Measurements from ENCODE around the gene SOAT2. TPM values are rescaled to one million over a fixed set of nuclear protein-coding genes. Genes with fewer than 3 reads are reported as not detected.

The SOAT2 gene
- polyA plus RNA-seq, 1 donor (not counting 4 experiments of a cell fraction or from before 2014, with no cell fraction given): not detected

- H3K9ac ChIP-seq (ENCODE audit: control insufficient read depth, extremely low read depth, insufficient read depth, low read length): no peak overlapping the region
- no peaks in the 10 kb centered on the region for H3K27me3 ChIP-seq (ENCODE audit: control insufficient read depth, extremely low read depth, insufficient read depth, low read length)
- no peak overlapping the region for H2AFZ ChIP-seq (ENCODE audit: control insufficient read depth, low read length)
- no peaks in the 10 kb centered on the region for H3K79me2 ChIP-seq (ENCODE audit: control insufficient read depth, insufficient read depth, low read length)
- H3K27ac ChIP-seq (ENCODE audit: control insufficient read depth, insufficient read depth, low read length): no peak overlapping the region
- no peak overlapping the region for H3K4me3 ChIP-seq (ENCODE audit: control insufficient read depth in 2 of 3, extremely low read depth in 1 of 3, insufficient read depth in 2 of 3, low read depth in 1 of 3, low read length in 3 of 3)
- dilution Hi-C loops (cut with MboI; ENCODE audit: extremely low pct_ligation_motif_present, low sequenced_read_pairs): no loop called here
- H3K4me2 ChIP-seq (ENCODE audit: control insufficient read depth, extremely low read depth, insufficient read depth, low read depth, low read length): no peak overlapping the region
- peaks cover 5 to 6% of the 10 kb centered on the region in 2 experiments for H3K36me3 ChIP-seq (ENCODE audit: control insufficient read depth in 2 of 2, extremely low read depth in 1 of 2, insufficient read depth in 2 of 2, low read length in 2 of 2)
- H3K9me1 ChIP-seq (ENCODE audit: control insufficient read depth, extremely low read depth, insufficient read depth, low read length): no peaks in the 10 kb centered on the region
- no peak for DNase-seq (ENCODE audit: low read depth, low spot score)
- FAIRE-seq: no peak
- TF ChIP-seq EZH2 (IDR thresholded peaks at IDR 0.05; ENCODE audit: low read length): no peak
- TF ChIP-seq, protein P1, sequence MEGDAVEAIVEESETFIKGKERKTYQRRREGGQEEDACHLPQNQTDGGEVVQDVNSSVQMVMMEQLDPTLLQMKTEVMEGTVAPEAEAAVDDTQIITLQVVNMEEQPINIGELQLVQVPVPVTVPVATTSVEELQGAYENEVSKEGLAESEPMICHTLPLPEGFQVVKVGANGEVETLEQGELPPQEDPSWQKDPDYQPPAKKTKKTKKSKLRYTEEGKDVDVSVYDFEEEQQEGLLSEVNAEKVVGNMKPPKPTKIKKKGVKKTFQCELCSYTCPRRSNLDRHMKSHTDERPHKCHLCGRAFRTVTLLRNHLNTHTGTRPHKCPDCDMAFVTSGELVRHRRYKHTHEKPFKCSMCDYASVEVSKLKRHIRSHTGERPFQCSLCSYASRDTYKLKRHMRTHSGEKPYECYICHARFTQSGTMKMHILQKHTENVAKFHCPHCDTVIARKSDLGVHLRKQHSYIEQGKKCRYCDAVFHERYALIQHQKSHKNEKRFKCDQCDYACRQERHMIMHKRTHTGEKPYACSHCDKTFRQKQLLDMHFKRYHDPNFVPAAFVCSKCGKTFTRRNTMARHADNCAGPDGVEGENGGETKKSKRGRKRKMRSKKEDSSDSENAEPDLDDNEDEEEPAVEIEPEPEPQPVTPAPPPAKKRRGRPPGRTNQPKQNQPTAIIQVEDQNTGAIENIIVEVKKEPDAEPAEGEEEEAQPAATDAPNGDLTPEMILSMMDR (optimal IDR thresholded peaks at IDR 0.05 in 1 of 3, IDR thresholded peaks at IDR 0.05 in 1 of 3, conservative IDR thresholded peaks at IDR 0.05 in 1 of 3; ENCODE audit: extremely low read depth in 1 of 3, insufficient read depth in 2 of 3, low read length in 3 of 3): no peak
- no peaks in the 10 kb centered on the region for H3K4me1 ChIP-seq (ENCODE audit: control insufficient read depth, extremely low read depth, insufficient read depth, low read length)
- no peaks in the 10 kb centered on the region for H4K20me1 ChIP-seq (ENCODE audit: control insufficient read depth, extremely low read depth, insufficient read depth, low read length)
- H3K9me3 ChIP-seq (ENCODE audit: control insufficient read depth, low read depth, low read length): no peaks in the 10 kb centered on the region
Observed at GRCh38 chr12:53060064-53060720, 43.1 kb upstream of the SOAT2 start.

DNA sequence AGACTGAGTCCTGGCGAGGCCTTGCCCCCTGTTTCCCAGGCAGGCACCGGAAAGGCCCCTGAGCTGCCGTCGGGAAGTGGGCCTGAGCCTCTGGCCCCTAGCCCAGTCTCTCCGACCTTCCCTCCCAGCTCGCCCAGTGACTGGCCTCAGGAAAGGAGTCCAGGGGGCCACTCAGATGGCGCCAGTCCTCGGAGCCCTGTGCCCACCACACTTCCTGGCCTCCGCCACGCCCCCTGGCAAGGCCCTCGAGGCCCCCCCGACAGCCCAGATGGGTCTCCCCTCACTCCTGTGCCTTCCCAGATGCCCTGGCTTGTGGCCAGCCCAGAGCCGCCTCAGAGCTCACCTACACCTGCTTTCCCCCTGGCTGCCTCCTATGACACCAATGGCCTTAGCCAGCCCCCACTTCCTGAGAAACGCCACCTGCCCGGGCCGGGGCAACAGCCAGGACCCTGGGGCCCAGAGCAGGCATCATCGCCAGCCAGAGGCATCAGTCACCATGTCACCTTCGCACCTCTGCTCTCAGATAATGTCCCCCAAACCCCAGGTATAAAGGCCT, 42.5 kb upstream of the SOAT2 start:
- dilution Hi-C loops (cut with MboI; ENCODE audit: extremely low pct_ligation_motif_present, low sequenced_read_pairs): no loop called here
- Histone ChIP-seq H3K79me2 (ENCODE audit: control insufficient read depth, insufficient read depth, low read length) (no peaks in the 10 kb centered on the region), H2AFZ (ENCODE audit: control insufficient read depth, low read length) (no peak overlapping the region), H3K36me3 (ENCODE audit: control insufficient read depth in 2 of 2, extremely low read depth in 1 of 2, insufficient read depth in 2 of 2, low read length in 2 of 2) (peaks cover 11 to 12% of the 10 kb centered on the region in 2 experiments), H3K4me2 (ENCODE audit: control insufficient read depth, extremely low read depth, insufficient read depth, low read depth, low read length) (no peak overlapping the region), H3K27ac (ENCODE audit: control insufficient read depth, insufficient read depth, low read length) (no peak overlapping the region), H3K4me1 (ENCODE audit: control insufficient read depth, extremely low read depth, insufficient read depth, low read length) (no peaks in the 10 kb centered on the region), H3K9me3 (ENCODE audit: control insufficient read depth, low read depth, low read length) (no peaks in the 10 kb centered on the region), H3K9me1 (ENCODE audit: control insufficient read depth, extremely low read depth, insufficient read depth, low read length) (no peaks in the 10 kb centered on the region), H3K9ac (ENCODE audit: control insufficient read depth, extremely low read depth, insufficient read depth, low read length) (no peak overlapping the region), H3K4me3 (ENCODE audit: control insufficient read depth in 2 of 3, extremely low read depth in 1 of 3, insufficient read depth in 2 of 3, low read depth in 1 of 3, low read length in 3 of 3) (no peak overlapping the region), H3K27me3 (ENCODE audit: control insufficient read depth, extremely low read depth, insufficient read depth, low read length) (no peaks in the 10 kb centered on the region), H4K20me1 (ENCODE audit: control insufficient read depth, extremely low read depth, insufficient read depth, low read length) (peaks cover 4% of the 10 kb centered on the region)
- FAIRE-seq (no peak), DNase-seq (ENCODE audit: low read depth, low spot score) (no peak)
- no peak for TF ChIP-seq EZH2 (IDR thresholded peaks at IDR 0.05; ENCODE audit: low read length)
- TF ChIP-seq, protein P1 (optimal IDR thresholded peaks at IDR 0.05 in 1 of 3, IDR thresholded peaks at IDR 0.05 in 1 of 3, conservative IDR thresholded peaks at IDR 0.05 in 1 of 3; ENCODE audit: extremely low read depth in 1 of 3, insufficient read depth in 2 of 3, low read length in 3 of 3): no peak

All from keratinocyte (primary cell).